K562 (cell line): ENCODE results near the gene EMC6. TPM values are rescaled to one million over a fixed set of nuclear protein-coding genes. Genes with fewer than 3 reads are reported as not detected.

ENCODE experiments used
- CCNT2 ChIP-seq: IDR thresholded peaks from 2 replicates; pipeline ENCODE4 v1.6.1; 2011; ENCODE audit warnings: borderline replicate concordance, low read depth, mild to moderate bottlenecking, moderate library complexity, mixed read lengths, low read length; ENCODE audit not compliant: insufficient read length; ENCODE audit errors: extremely low read depth
- DMBX1 ChIP-seq: fragments of 250-450 bp; sonication (Bioruptor Pico); IDR thresholded peaks from 2 replicates; pipeline ENCODE4 v1.8.0; 2022; ENCODE audit warnings: inconsistent platforms, mild to moderate bottlenecking, moderate library complexity, borderline replicate concordance
- ETS2 ChIP-seq: IDR thresholded peaks from 2 replicates; pipeline ENCODE4 v1.6.1; 2016; ENCODE audit warnings: borderline replicate concordance, missing genetic modification characterization, mild to moderate bottlenecking, moderate library complexity, missing compliant biosample characterization; ENCODE audit not compliant: poor library complexity, severe bottlenecking
- FOXA3 ChIP-seq, 2 experiments: fragments of 450-650 bp in 1 of 2; sonication (generic) in 1 of 2; formaldehyde crosslinking; IDR thresholded peaks in 1 of 2; conservative IDR thresholded peaks in 1 of 2; 2 replicates each; pipeline versions ENCODE4 v1.4.0 to v1.8.0; 2020 to 2022; ENCODE audit warnings: mild to moderate bottlenecking in 2 of 2, missing genetic modification reagents in 1 of 2
- FOXK2 ChIP-seq, 2 experiments: fragments of 450-650 bp; IDR thresholded peaks in 1 of 2; conservative IDR thresholded peaks in 1 of 2; 2 replicates each; pipeline ENCODE4 v1.6.1; 2016; ENCODE audit warnings: low read depth in 2 of 2, mild to moderate bottlenecking in 1 of 2
- PHB ChIP-seq: fragments of 250-450 bp; sonication (Bioruptor Pico); IDR thresholded peaks from 2 replicates; pipeline ENCODE4 v1.5.0; 2021
- PHTF2 ChIP-seq: fragments of 250-450 bp; sonication (Bioruptor Pico); IDR thresholded peaks from 2 replicates; pipeline ENCODE4 v1.5.0; 2021; ENCODE audit warnings: mild to moderate bottlenecking
- PPARD ChIP-seq: fragments of 250-450 bp; sonication (Bioruptor Pico); IDR thresholded peaks from 2 replicates; pipeline ENCODE4 v1.8.0; 2022; ENCODE audit warnings: inconsistent platforms, mild to moderate bottlenecking, moderate library complexity
- RB1 ChIP-seq: fragments of 450-650 bp; IDR thresholded peaks from 2 replicates; pipeline ENCODE4 v1.6.1; 2017; ENCODE audit warnings: low read depth, mild to moderate bottlenecking
- SAP30 ChIP-seq: fragments of 200-600 bp; sonication (generic); IDR thresholded peaks from 2 replicates; pipeline ENCODE4 v1.6.1; 2012; ENCODE audit warnings: borderline replicate concordance, low read depth, mild to moderate bottlenecking, moderate library complexity, low read length, control low read depth, inconsistent platforms; ENCODE audit not compliant: insufficient read depth, poor library complexity, severe bottlenecking
- TAF1 ChIP-seq: IDR thresholded peaks from 2 replicates; pipeline ENCODE4 v1.6.1; 2011; ENCODE audit warnings: mild to moderate bottlenecking, low read length, moderate library complexity; ENCODE audit not compliant: insufficient read depth, control insufficient read depth, severe bottlenecking; ENCODE audit errors: extremely low read depth
- TCFL5 ChIP-seq: fragments of 250-450 bp; sonication (Bioruptor Pico); conservative IDR thresholded peaks from 2 replicates; pipeline ENCODE4 v1.6.1; 2021; ENCODE audit warnings: mild to moderate bottlenecking, moderate library complexity, matching md5 sums
- ZNF124 ChIP-seq: sonication (generic); formaldehyde crosslinking; IDR thresholded peaks from 2 replicates; pipeline ENCODE4 v1.8.1; 2022; ENCODE audit warnings: missing genetic modification reagents
- ZNF717 ChIP-seq: fragments of 250-450 bp; sonication (Bioruptor Pico); IDR thresholded peaks from 2 replicates; pipeline ENCODE4 v1.5.0; 2021
- polyA plus RNA-seq, 8 experiments: library from polyadenylated mRNA; depleted of rRNA in 4 of 8; stranded (reverse) in 5 of 8; unstranded in 3 of 8; fragments of >200 nt; fragmentation: Nextera tagmentation in 2 of 8; fragmentation: Illumina TruSeq in 1 of 8; extraction: Ambion mirVana in 2 of 8; extraction: Trizol in 1 of 8; gene quantifications; 2 replicates each; pipeline versions ENCODE4 v1.2.1 to v1.2.3, GENCODE V29; 2011 to 2014; ENCODE audit warnings: inconsistent platforms in 1 of 8, missing spikeins in 1 of 8
- total RNA-seq, 7 experiments: library from RNA; depleted of rRNA in 6 of 7; stranded (reverse); fragments of >200 nt in 6 of 7; fragmentation: Illumina TruSeq in 2 of 7; extraction: Trizol in 2 of 7; gene quantifications; 2 replicates each; pipeline versions ENCODE4 v1.2.1 to v1.2.3, GENCODE V29; 2011 to 2021; ENCODE audit warnings: low replicate concordance in 1 of 7
- TF ChIP-seq, protein P1 (sequence below): sonication (generic); formaldehyde crosslinking; IDR thresholded peaks from 2 replicates; pipeline ENCODE4 v1.8.0; 2022; ENCODE audit warnings: mild to moderate bottlenecking, missing genetic modification reagents
- TF ChIP-seq, protein P2 (sequence below): fragments of 450-650 bp; formaldehyde crosslinking; IDR thresholded peaks from 2 replicates; pipeline ENCODE4 v1.4.0; 2022; ENCODE audit warnings: mild to moderate bottlenecking, moderate library complexity
- TF ChIP-seq, protein P3 (sequence below): fragments of 250-450 bp; sonication (Bioruptor Pico); IDR thresholded peaks from 2 replicates; pipeline ENCODE4 v1.8.0; 2021; ENCODE audit warnings: moderate library complexity, mild to moderate bottlenecking, inconsistent platforms
- TF ChIP-seq, protein P4 (sequence below): fragments of 250-450 bp; sonication (Bioruptor Pico); IDR thresholded peaks from 2 replicates; pipeline ENCODE4 v1.9.0; 2021; ENCODE audit warnings: mild to moderate bottlenecking

EMC6 gene
- total and polyA plus RNA-seq, 9 of the 15 experiments (the other 6 are each of a cell fraction or from before 2014, with no cell fraction given) = 2.9 to 136 (median 24.9) TPM

DNA sequence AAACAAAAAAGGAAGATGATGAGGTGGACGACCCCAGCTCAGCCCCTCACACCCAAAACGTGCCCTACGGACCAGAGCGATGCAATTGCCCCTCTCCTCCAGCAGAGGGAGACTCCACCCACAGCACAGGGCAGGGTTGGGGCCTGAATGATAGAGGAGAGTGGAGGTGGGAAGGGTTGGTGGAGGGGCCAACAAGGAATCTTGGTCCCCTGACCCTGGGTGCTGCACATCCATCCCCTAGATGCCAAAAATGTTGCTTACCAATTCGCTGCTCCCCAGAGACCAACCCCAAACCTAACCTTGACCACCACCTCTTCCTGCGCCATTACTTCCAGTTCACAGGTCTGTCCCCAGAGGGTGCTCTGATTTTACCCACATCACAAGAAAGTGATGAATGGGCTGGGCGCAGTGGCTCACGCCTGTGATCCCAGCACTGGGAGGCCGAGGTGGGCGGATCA, 14.5 kb downstream of the EMC6 start (continued):
- TF ChIP-seq, protein P1, sequence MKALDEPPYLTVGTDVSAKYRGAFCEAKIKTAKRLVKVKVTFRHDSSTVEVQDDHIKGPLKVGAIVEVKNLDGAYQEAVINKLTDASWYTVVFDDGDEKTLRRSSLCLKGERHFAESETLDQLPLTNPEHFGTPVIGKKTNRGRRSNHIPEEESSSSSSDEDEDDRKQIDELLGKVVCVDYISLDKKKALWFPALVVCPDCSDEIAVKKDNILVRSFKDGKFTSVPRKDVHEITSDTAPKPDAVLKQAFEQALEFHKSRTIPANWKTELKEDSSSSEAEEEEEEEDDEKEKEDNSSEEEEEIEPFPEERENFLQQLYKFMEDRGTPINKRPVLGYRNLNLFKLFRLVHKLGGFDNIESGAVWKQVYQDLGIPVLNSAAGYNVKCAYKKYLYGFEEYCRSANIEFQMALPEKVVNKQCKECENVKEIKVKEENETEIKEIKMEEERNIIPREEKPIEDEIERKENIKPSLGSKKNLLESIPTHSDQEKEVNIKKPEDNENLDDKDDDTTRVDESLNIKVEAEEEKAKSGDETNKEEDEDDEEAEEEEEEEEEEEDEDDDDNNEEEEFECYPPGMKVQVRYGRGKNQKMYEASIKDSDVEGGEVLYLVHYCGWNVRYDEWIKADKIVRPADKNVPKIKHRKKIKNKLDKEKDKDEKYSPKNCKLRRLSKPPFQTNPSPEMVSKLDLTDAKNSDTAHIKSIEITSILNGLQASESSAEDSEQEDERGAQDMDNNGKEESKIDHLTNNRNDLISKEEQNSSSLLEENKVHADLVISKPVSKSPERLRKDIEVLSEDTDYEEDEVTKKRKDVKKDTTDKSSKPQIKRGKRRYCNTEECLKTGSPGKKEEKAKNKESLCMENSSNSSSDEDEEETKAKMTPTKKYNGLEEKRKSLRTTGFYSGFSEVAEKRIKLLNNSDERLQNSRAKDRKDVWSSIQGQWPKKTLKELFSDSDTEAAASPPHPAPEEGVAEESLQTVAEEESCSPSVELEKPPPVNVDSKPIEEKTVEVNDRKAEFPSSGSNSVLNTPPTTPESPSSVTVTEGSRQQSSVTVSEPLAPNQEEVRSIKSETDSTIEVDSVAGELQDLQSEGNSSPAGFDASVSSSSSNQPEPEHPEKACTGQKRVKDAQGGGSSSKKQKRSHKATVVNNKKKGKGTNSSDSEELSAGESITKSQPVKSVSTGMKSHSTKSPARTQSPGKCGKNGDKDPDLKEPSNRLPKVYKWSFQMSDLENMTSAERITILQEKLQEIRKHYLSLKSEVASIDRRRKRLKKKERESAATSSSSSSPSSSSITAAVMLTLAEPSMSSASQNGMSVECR (CRISPR knock-in tag) = no peak
- TF ChIP-seq TAF1 = no peak
- no peak for TF ChIP-seq PHTF2 (CRISPR knock-in tag)
- no peak for TF ChIP-seq FOXA3 (CRISPR knock-in tag; conservative IDR thresholded peaks at IDR 0.05 in 1 of 2, IDR thresholded peaks at IDR 0.05 in 1 of 2)
- 0 out of 2 replicates have a peak, but pooled peaks have one; percentile 20 for TF ChIP-seq RB1
- TF ChIP-seq DMBX1 (CRISPR knock-in tag) = no peak
- no peak for TF ChIP-seq SAP30
- no peak for TF ChIP-seq PHB (CRISPR knock-in tag)
- no peak for TF ChIP-seq ZNF124 (CRISPR knock-in tag)
- no peak for TF ChIP-seq PPARD (CRISPR knock-in tag)
- TF ChIP-seq, protein P2, sequence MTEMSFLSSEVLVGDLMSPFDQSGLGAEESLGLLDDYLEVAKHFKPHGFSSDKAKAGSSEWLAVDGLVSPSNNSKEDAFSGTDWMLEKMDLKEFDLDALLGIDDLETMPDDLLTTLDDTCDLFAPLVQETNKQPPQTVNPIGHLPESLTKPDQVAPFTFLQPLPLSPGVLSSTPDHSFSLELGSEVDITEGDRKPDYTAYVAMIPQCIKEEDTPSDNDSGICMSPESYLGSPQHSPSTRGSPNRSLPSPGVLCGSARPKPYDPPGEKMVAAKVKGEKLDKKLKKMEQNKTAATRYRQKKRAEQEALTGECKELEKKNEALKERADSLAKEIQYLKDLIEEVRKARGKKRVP (CRISPR knock-in tag) = no peak
- TF ChIP-seq ZNF717 (CRISPR knock-in tag) = no peak
- no peak for TF ChIP-seq ETS2
- no peak for TF ChIP-seq TCFL5 (CRISPR knock-in tag)
- TF ChIP-seq, protein P3, sequence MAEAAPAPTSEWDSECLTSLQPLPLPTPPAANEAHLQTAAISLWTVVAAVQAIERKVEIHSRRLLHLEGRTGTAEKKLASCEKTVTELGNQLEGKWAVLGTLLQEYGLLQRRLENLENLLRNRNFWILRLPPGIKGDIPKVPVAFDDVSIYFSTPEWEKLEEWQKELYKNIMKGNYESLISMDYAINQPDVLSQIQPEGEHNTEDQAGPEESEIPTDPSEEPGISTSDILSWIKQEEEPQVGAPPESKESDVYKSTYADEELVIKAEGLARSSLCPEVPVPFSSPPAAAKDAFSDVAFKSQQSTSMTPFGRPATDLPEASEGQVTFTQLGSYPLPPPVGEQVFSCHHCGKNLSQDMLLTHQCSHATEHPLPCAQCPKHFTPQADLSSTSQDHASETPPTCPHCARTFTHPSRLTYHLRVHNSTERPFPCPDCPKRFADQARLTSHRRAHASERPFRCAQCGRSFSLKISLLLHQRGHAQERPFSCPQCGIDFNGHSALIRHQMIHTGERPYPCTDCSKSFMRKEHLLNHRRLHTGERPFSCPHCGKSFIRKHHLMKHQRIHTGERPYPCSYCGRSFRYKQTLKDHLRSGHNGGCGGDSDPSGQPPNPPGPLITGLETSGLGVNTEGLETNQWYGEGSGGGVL (CRISPR knock-in tag) = no peak
- no peak for TF ChIP-seq CCNT2
- TF ChIP-seq, protein P4, sequence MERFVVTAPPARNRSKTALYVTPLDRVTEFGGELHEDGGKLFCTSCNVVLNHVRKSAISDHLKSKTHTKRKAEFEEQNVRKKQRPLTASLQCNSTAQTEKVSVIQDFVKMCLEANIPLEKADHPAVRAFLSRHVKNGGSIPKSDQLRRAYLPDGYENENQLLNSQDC = no peak
- no peak for TF ChIP-seq FOXK2 (conservative IDR thresholded peaks at IDR 0.05 in 1 of 2, IDR thresholded peaks at IDR 0.05 in 1 of 2; ENCODE audit: low read depth in 2 of 2)
